CD4-positive, alpha-beta memory T cell (primary cell): ENCODE data around the gene GNAO1. TPM values are rescaled to one million over a fixed set of nuclear protein-coding genes. Genes with fewer than 3 reads are reported as not detected.

Experiments
- CTCF ChIA-PET: fragments of 350-600 bp; sonication (Branson Sonifier 250); formaldehyde crosslinking; loops from one replicate; lab custom pipeline; 2021; ENCODE audit warnings: inconsistent platforms; ENCODE audit not compliant: partially characterized antibody; lab: Charles Lee
- POLR2A ChIA-PET: fragments of 350-600 bp; sonication (Branson Sonifier 250); formaldehyde crosslinking; loops from one replicate; lab custom pipeline; 2021; ENCODE audit not compliant: partially characterized antibody; lab: Charles Lee
- DNase-seq, 5 donors: peaks; one replicate each; pipeline versions ENCODE4 v3.0.0 to v3.0.0-alpha.2; 2020 to 2022; ENCODE audit warnings: mixed read lengths in 1 of 5
- H3K27ac ChIP-seq: one replicate; pipeline ENCODE4 v1.7.0; 2013; ENCODE audit warnings: low read depth, low read length
- H3K27me3 ChIP-seq: 2 replicates; pipeline ENCODE4 v1.7.0; 2013; ENCODE audit warnings: mild to moderate bottlenecking, low read length, moderate library complexity; ENCODE audit not compliant: insufficient read depth
- H3K36me3 ChIP-seq: 2 replicates; pipeline ENCODE4 v1.7.0; 2013; ENCODE audit warnings: mild to moderate bottlenecking, low read length, moderate library complexity; ENCODE audit not compliant: insufficient read depth
- H3K4me1 ChIP-seq: 2 replicates; pipeline ENCODE4 v1.7.0; 2013; ENCODE audit warnings: mild to moderate bottlenecking, low read length, moderate library complexity; ENCODE audit not compliant: insufficient read depth
- H3K4me3 ChIP-seq, 2 donors: one replicate each; pipeline ENCODE4 v1.7.0; 2013; ENCODE audit warnings: low read length in 2 of 2, mild to moderate bottlenecking in 1 of 2
- H3K9me3 ChIP-seq, 2 donors: one replicate each; pipeline ENCODE4 v1.7.0; 2013; ENCODE audit warnings: low read length in 2 of 2, control low read depth in 1 of 2; ENCODE audit not compliant: control insufficient read depth in 1 of 2
- H3K27ac Mint-ChIP-seq, 7 donors: one replicate each; pipeline ENCODE4 v1.8.0; 2020 to 2021; ENCODE audit warnings: mixed read lengths in 7 of 7, mild to moderate bottlenecking in 6 of 7, inconsistent platforms in 3 of 7, moderate library complexity in 3 of 7
- H3K27me3 Mint-ChIP-seq, 2 donors: one replicate each; pipeline ENCODE4 v1.8.0; 2020 to 2021; ENCODE audit warnings: mixed read lengths in 2 of 2
- H3K36me3 Mint-ChIP-seq, 2 donors: one replicate each; pipeline ENCODE4 v1.8.0; 2020 to 2021; ENCODE audit warnings: mixed read lengths in 2 of 2, inconsistent platforms in 1 of 2, mild to moderate bottlenecking in 1 of 2
- H3K4me1 Mint-ChIP-seq, 4 donors: one replicate each; pipeline ENCODE4 v1.8.0; 2020 to 2021; ENCODE audit warnings: mixed read lengths in 4 of 4, mild to moderate bottlenecking in 1 of 4
- H3K4me3 Mint-ChIP-seq, 8 donors: one replicate each; pipeline ENCODE4 v1.8.0; 2020 to 2021; ENCODE audit warnings: mixed read lengths in 8 of 8, mild to moderate bottlenecking in 7 of 8, moderate library complexity in 6 of 8, inconsistent platforms in 3 of 8
- H3K9me3 Mint-ChIP-seq, 8 donors: one replicate each; pipeline ENCODE4 v1.8.0; 2020 to 2021; ENCODE audit warnings: mixed read lengths in 8 of 8, mild to moderate bottlenecking in 5 of 8, inconsistent platforms in 3 of 8, moderate library complexity in 1 of 8
- intact Hi-C: fragments of 100-400 bp; cut with micrococcal nuclease; formaldehyde crosslinking; loops from one replicate; pipeline ENCODE4 v1.15.1; 2023
- polyA plus RNA-seq, 2 donors: library from polyadenylated mRNA; unstranded; fragments of 300-500 nt; fragmentation: Illumina TruSeq; gene quantifications; one replicate each; pipeline ENCODE4 v1.2.3, GENCODE V29; 2021
- total RNA-seq, 2 experiments: library from RNA; stranded (reverse); gene quantifications; one replicate each; pipeline ENCODE4 v1.2.3, GENCODE V29; 2021

Gene GNAO1
- total and polyA plus RNA-seq, 4 experiments from 2014 or later: 1.5 to 10.8 (median 10.5) TPM; not detected in 1

DNA sequence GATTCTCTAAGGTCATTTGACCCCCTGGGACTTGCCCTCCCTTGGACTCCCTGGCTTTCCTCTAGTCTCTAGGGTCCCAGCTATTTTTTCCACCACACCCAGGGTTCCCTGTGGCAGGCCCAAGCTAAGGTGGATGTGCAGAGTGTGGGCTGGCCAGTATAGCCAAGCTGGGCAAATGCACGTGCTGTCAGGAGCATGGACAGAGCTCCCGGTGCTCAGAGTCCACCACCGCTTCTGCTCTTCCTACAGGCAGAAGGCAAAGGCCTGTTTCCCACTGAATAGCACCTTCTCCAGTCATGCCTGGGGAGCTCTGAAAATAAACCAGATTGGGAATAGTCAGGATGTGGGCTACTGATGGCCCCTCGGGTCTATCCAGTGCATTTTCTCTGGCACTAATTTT is 53.3 kb downstream of the GNAO1 start:
- intact Hi-C loops: no loop called here
- POLR2A ChIA-PET: interaction anchor here (0.6 kb wide), 1 partner anchor 17 kb away, joined by 3 read pairs; no protein-coding TSS in a partner anchor
- peaks cover 0 to 5% of the 10 kb centered on the region in 2 donors for H3K36me3 Mint-ChIP-seq

DNA sequence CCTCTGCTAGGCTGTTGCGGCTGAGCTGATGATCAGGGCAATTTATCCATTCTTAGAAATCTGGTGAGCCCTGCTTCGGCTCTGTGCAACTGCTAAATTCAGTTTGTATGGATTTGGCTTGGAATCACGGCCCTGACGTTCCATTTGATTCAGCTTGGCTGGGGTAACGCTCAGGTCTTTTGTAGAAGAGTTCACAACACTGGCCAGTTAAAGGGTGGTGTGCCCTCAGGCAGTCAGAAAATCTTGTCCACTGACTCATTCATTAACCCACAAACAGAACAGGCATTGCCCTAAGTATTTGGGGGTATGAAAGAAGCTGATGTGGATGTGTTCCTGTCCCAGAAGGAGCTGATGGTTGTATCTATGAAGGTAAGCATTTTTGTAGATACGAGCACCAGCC is 53.9 kb downstream of the GNAO1 start:
- no peak for DNase-seq
- no peaks in the 10 kb centered on the region for H3K4me1 ChIP-seq
- peaks cover 0 to 4% (median 0%) of the 10 kb centered on the region in 8 donors for H3K9me3 Mint-ChIP-seq
- no peaks in the 10 kb centered on the region for H3K9me3 ChIP-seq
- no peaks in the 10 kb centered on the region for H3K4me1 Mint-ChIP-seq
- H3K27ac Mint-ChIP-seq: no peak overlapping the region
- no peaks in the 10 kb centered on the region for H3K36me3 ChIP-seq
- no peak overlapping the region for H3K27ac ChIP-seq
- no peak overlapping the region for H3K4me3 ChIP-seq
- H3K4me3 Mint-ChIP-seq: no peak overlapping the region
- H3K36me3 Mint-ChIP-seq: peaks cover 0 to 11% of the 10 kb centered on the region in 2 donors
- ChIA-PET POLR2A (no interaction called here), CTCF (interaction anchor here (1.5 kb wide), 1 partner anchor 11 kb away, joined by 6 read pairs; no protein-coding TSS in a partner anchor)
- no peaks in the 10 kb centered on the region for H3K27me3 ChIP-seq
- intact Hi-C loops: no loop called here
- no peaks in the 10 kb centered on the region for H3K27me3 Mint-ChIP-seq

More for the DNA sequence above, 53.3 kb downstream of the GNAO1 start:
- Histone ChIP-seq H3K9me3 (no peaks in the 10 kb centered on the region), H3K27ac (no peak overlapping the region), H3K4me3 (no peak overlapping the region), H3K36me3 (no peaks in the 10 kb centered on the region), H3K4me1 (no peaks in the 10 kb centered on the region), H3K27me3 (no peaks in the 10 kb centered on the region)
- peaks cover 0 to 4% (median 0%) of the 10 kb centered on the region in 8 donors for H3K9me3 Mint-ChIP-seq
- no peak overlapping the region for H3K4me3 Mint-ChIP-seq
- H3K27ac Mint-ChIP-seq: no peak overlapping the region
- CTCF ChIA-PET: no interaction called here
- no peaks in the 10 kb centered on the region for H3K27me3 Mint-ChIP-seq
- DNase-seq: no peak
- no peaks in the 10 kb centered on the region for H3K4me1 Mint-ChIP-seq

DNA sequence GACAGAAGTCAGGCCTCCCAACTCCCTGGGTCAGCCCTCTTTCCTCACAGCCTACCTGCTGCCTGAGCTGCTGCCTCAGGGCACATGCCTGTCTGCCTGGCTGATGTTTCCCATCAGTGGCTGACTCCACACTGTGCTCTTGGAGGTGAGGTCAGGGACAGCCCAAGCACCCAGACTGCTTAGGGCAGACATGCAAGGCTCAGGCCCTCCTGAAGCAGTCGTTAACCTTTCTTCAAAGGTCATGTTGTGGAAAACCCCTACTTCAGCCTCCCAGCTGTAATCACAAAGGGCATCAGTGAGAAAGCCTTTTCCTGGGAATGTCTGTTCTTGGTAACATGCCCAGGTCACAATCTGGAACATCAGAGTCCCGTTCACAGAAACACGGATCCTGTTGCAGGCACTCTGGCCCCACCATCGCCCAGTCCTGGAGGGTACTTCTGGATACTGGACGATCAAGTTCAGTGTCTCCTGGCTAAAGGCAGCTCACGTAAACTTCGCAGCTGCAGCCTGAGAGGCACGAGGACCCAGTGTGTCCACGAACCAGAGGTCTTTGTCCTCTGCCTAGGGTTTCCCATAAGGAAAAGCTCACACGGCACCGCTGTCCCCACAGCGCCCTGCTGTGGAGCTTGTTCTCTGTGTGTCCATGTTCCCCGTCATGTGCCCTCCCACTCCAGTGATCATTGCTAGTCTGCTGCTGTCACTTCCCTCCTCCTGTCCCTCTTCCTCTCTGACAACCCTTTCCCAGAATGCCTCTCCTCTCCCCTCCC is 54.9 kb downstream of the GNAO1 start:
- Histone ChIP-seq H3K27ac (no peak overlapping the region), H3K4me3 (no peak overlapping the region), H3K4me1 (no peaks in the 10 kb centered on the region), H3K27me3 (no peaks in the 10 kb centered on the region), H3K36me3 (no peaks in the 10 kb centered on the region), H3K9me3 (no peaks in the 10 kb centered on the region)
- ChIA-PET CTCF (interaction anchor here (1.5 kb wide), 1 partner anchor 12 kb away, joined by 6 read pairs; no protein-coding TSS in a partner anchor), POLR2A (interaction anchor here (1.0 to 1.6 kb wide), 2 partner anchors 13 to 16 kb away, joined by 3 to 5 read pairs; no protein-coding TSS in a partner anchor)
- Mint-ChIP-seq H3K9me3 (peaks cover 0 to 3% (median 0%) of the 10 kb centered on the region in 8 donors), H3K27ac (peak overlapping the region in 1 of 7 donors; percentile 7), H3K36me3 (peaks cover 0 to 16% of the 10 kb centered on the region in 2 donors), H3K4me3 (no peak overlapping the region), H3K4me1 (no peaks in the 10 kb centered on the region), H3K27me3 (no peaks in the 10 kb centered on the region)
- no peak for DNase-seq
- intact Hi-C loops: no loop called here

DNA sequence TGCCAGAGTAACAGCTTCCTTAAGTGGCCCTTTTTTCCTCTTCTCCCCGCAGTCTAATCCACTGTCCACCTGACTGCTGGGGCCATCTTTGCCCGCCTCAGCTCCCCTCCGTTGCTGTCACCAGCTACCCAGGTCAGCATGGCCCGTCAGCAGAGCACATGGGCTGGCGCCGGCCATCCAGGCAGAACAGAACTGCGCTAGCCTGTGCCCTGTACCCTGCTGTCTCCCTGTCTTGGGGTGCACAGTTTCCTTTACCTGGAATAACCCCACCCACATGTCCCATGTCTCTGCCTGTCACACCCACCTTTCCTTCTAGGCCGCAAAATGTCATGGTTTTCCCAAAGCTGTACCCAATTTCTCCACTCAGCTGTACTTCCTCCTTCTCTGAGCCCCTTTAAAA is 55.7 kb downstream of the GNAO1 start:
- ChIA-PET CTCF (interaction anchor here (1.4 to 1.5 kb wide), 2 partner anchors 13 to 15 kb away, joined by 5 to 6 read pairs; no protein-coding TSS in a partner anchor), POLR2A (interaction anchor here (1.0 to 1.6 kb wide), 2 partner anchors 12 to 15 kb away, joined by 3 to 5 read pairs; no protein-coding TSS in a partner anchor)
- no peaks in the 10 kb centered on the region for H3K9me3 ChIP-seq
- H3K27me3 ChIP-seq: no peaks in the 10 kb centered on the region
- no peaks in the 10 kb centered on the region for H3K4me1 ChIP-seq
- intact Hi-C loops: no loop called here
- no peak overlapping the region for H3K27ac ChIP-seq
- no peak for DNase-seq
- H3K4me3 ChIP-seq: no peak overlapping the region
- peaks cover 0 to 16% of the 10 kb centered on the region in 2 donors for H3K36me3 Mint-ChIP-seq
- H3K36me3 ChIP-seq: no peaks in the 10 kb centered on the region
- no peaks in the 10 kb centered on the region for H3K27me3 Mint-ChIP-seq
- H3K27ac Mint-ChIP-seq: peak overlapping the region in 2 of 7 donors; percentile 7 to 48
- H3K4me1 Mint-ChIP-seq: no peaks in the 10 kb centered on the region
- no peak overlapping the region for H3K4me3 Mint-ChIP-seq
- peaks cover 0 to 3% (median 0%) of the 10 kb centered on the region in 8 donors for H3K9me3 Mint-ChIP-seq

DNA sequence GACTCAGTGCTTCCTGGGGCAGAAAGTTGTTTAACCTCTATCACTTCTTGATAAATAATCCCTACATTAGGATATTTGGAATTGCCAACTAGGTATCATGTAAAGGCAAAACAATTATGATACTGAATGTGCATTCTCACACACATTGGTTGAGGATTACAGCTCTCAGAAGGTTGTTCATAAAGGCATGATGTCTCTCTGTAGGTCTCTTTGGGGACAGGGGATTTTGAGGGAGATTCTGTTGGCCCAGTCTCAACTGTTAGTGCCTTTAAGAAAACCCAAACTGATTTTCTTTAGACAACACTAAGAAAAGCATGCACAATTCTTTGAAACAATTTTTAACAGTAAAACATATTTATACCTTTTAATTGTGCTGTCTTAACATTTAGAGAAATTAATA is 56.5 kb downstream of the GNAO1 start:
- Histone ChIP-seq H3K4me3 (no peak overlapping the region), H3K27ac (no peak overlapping the region), H3K36me3 (no peaks in the 10 kb centered on the region), H3K4me1 (no peaks in the 10 kb centered on the region), H3K9me3 (no peaks in the 10 kb centered on the region), H3K27me3 (no peaks in the 10 kb centered on the region)
- no peaks in the 10 kb centered on the region for H3K27me3 Mint-ChIP-seq
- no peak overlapping the region for H3K4me3 Mint-ChIP-seq
- intact Hi-C loops: no loop called here
- DNase-seq: no peak
- CTCF ChIA-PET: interaction anchor here (1.4 kb wide), 1 partner anchor 14 kb away, joined by 5 read pairs; no protein-coding TSS in a partner anchor
- peaks cover 0 to 3% (median 0%) of the 10 kb centered on the region in 8 donors for H3K9me3 Mint-ChIP-seq
- POLR2A ChIA-PET: interaction anchor here (1.6 kb wide), 1 partner anchor 15 kb away, joined by 5 read pairs; no protein-coding TSS in a partner anchor
- H3K36me3 Mint-ChIP-seq: peaks cover 0 to 16% of the 10 kb centered on the region in 2 donors
- no peaks in the 10 kb centered on the region for H3K4me1 Mint-ChIP-seq
- H3K27ac Mint-ChIP-seq: no peak overlapping the region

DNA sequence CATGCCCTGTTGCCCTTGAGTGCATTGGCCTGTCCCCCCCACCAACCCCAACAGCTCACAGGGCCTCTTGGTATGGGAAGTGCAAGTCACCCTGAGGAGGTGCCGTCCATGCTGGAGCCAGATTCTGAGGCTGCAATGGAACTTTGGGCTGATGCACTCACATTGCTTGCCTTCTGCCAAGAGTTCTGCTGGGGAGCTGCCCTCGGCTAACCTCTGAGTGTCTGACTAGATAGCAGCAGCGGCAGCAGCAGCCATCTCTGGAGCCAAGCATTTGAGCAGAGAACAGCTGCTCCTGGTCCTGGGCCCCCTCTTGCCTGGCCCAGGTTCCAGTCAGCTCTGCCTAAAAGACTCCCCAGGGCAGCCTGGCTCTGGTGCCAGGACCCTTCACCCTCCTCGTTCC is 61.5 kb downstream of the GNAO1 start:
- intact Hi-C loops: no loop called here
- H3K27ac Mint-ChIP-seq: no peak overlapping the region

DNA sequence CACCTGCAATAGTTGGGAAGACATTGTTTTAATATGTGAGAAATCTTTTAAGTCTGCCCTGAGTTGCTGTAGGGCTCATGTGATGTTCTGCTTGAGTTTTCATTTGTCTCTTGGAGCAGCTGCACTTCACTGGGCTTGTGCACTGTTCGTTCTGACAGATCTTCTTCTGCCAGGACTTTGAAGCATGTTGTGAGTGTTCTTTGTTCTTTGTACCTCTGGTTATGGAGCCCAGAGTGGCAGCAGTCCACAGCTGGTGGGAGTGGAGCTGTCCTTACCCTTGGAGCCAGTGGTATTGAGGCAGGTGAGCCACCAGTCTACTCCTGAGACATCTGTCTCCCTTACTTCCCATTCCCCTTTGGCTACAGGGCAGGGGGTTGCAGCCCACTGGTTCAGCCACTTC is 64.6 kb downstream of the GNAO1 start:
- ChIA-PET CTCF (no interaction called here), POLR2A (no interaction called here)
- Mint-ChIP-seq H3K27me3 (no peaks in the 10 kb centered on the region), H3K4me3 (no peak overlapping the region), H3K9me3 (peaks cover 0 to 2% (median 0%) of the 10 kb centered on the region in 8 donors), H3K36me3 (peaks cover 0 to 6% of the 10 kb centered on the region in 2 donors), H3K4me1 (peaks cover 7 to 33% (median 10%) of the 10 kb centered on the region in 4 donors), H3K27ac (peak overlapping the region in 1 of 7 donors; percentile 13)
- no peaks in the 10 kb centered on the region for H3K36me3 ChIP-seq
- no peak for DNase-seq
- H3K4me1 ChIP-seq: peaks cover 19% of the 10 kb centered on the region
- no peak overlapping the region for H3K27ac ChIP-seq
- no peaks in the 10 kb centered on the region for H3K27me3 ChIP-seq
- intact Hi-C loops: no loop called here
- no peaks in the 10 kb centered on the region for H3K9me3 ChIP-seq
- no peak overlapping the region for H3K4me3 ChIP-seq

More for the DNA sequence above, 61.5 kb downstream of the GNAO1 start:
- Mint-ChIP-seq H3K9me3 (peaks cover 0 to 5% (median 0%) of the 10 kb centered on the region in 8 donors), H3K36me3 (peaks cover 0 to 20% of the 10 kb centered on the region in 2 donors), H3K4me1 (peaks cover 0 to 9% (median 2%) of the 10 kb centered on the region in 4 donors), H3K27me3 (no peaks in the 10 kb centered on the region), H3K4me3 (no peak overlapping the region)
- H3K9me3 ChIP-seq: no peaks in the 10 kb centered on the region
- no peaks in the 10 kb centered on the region for H3K4me1 ChIP-seq
- H3K27me3 ChIP-seq: no peaks in the 10 kb centered on the region
- H3K36me3 ChIP-seq: no peaks in the 10 kb centered on the region
- ChIA-PET POLR2A (interaction anchor here (1.7 kb wide), 1 partner anchor 9 kb away, joined by 7 read pairs; no protein-coding TSS in a partner anchor), CTCF (interaction anchor here (3.4 kb wide), 1 partner anchor 9 kb away, joined by 12 read pairs; no protein-coding TSS in a partner anchor)
- no peak for DNase-seq
- H3K4me3 ChIP-seq: no peak overlapping the region
- H3K27ac ChIP-seq: no peak overlapping the region
